22Rv1 (cell line): Measurements from ENCODE around the gene TRAF3.

ENCODE experiments used
- ZFX ChIP-seq: fragments of 450-650 bp; IDR thresholded peaks from 2 replicates; pipeline ENCODE4 v1.6.1; 2017; ENCODE audit warnings: antibody characterized with exemption, borderline replicate concordance
- TF ChIP-seq, protein P1 (sequence below): fragments of 450-650 bp; IDR thresholded peaks from 2 replicates; pipeline ENCODE4 v1.5.1; 2017; ENCODE audit warnings: mild to moderate bottlenecking

DNA sequence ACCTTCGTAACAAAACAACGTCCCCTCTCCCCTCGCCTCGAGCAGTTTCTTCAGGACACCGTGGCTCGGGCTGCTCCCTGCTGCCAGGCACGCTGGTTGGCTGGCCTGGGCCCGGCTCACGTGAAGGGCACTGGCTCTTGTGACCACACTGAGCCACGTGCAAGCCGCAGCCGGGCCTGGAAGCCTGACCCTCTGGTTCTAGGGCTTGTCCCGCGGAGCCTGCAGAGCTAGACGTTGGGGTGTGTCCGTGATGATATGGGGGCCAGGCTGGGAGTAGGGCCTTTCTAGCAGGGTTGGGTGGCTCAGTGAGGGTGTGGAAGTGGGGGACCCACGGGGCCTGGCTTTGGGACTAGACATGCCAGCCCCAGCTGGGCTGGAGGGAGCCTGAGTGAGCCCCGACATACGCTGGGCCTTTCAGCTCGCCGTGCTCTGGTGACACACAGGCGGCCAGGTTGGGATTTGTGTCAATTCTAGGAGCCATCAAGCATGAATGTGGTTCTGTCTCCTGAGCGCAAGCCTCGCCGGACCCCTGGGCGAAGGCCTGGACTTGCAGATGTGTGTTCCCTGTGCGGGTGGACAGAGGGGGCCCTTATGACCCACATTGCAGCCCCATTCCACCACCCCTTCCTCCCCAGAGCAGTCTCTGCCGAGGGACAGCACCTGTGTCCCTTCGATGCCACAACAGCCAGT is 131.7 kb downstream of the TRAF3 start:
- TF ChIP-seq, protein P1, sequence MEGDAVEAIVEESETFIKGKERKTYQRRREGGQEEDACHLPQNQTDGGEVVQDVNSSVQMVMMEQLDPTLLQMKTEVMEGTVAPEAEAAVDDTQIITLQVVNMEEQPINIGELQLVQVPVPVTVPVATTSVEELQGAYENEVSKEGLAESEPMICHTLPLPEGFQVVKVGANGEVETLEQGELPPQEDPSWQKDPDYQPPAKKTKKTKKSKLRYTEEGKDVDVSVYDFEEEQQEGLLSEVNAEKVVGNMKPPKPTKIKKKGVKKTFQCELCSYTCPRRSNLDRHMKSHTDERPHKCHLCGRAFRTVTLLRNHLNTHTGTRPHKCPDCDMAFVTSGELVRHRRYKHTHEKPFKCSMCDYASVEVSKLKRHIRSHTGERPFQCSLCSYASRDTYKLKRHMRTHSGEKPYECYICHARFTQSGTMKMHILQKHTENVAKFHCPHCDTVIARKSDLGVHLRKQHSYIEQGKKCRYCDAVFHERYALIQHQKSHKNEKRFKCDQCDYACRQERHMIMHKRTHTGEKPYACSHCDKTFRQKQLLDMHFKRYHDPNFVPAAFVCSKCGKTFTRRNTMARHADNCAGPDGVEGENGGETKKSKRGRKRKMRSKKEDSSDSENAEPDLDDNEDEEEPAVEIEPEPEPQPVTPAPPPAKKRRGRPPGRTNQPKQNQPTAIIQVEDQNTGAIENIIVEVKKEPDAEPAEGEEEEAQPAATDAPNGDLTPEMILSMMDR: no peak
- no peak for TF ChIP-seq ZFX
